ENCODE measurements around the gene PGP.

Gene PGP

GRCh38 chr16:2197765-2198164 is 16.9 kb downstream of the PGP start:
- no peak for DNase-seq

GRCh38 chr16:2196981-2197511 is 17.6 kb downstream of the PGP start:
- no peak for DNase-seq

GRCh38 chr16:2196162-2196980 is 18.3 kb downstream of the PGP start, which contains the start of gene CASKIN1:
Gene CASKIN1, minus strand, starts transcription at chr16:2196605. Its CDS starts 173 bp downstream, at chr16:2196432.
- no peak for DNase-seq

- no peak for DNase-seq
Observed at GRCh38 chr16:2195322-2196161, 19.1 kb downstream of the PGP start.

GRCh38 chr16:2194852-2195321 is 19.8 kb downstream of the PGP start:
- peak; percentile 34 for DNase-seq

- no peak for DNase-seq
Observed at GRCh38 chr16:2194166-2194834, 20.3 kb downstream of the PGP start.

- no peak for DNase-seq
Observed at GRCh38 chr16:2191446-2191706, 23.3 kb downstream of the PGP start.

- DNase-seq: no peak
Observed at GRCh38 chr16:2190659-2191445, 23.8 kb downstream of the PGP start.

GRCh38 chr16:2190002-2190658 is 24.5 kb downstream of the PGP start:
- no peak for DNase-seq

- no peak for DNase-seq
Observed at GRCh38 chr16:2189252-2189893, 25.3 kb downstream of the PGP start.

- DNase-seq: no peak
Observed at GRCh38 chr16:2188395-2188794, 26.2 kb downstream of the PGP start.

GRCh38 chr16:2187212-2187611 is 27.4 kb downstream of the PGP start:
- DNase-seq: no peak

GRCh38 chr16:2186505-2186904 is 28.1 kb downstream of the PGP start:
- no peak for DNase-seq

- no peak for DNase-seq
Observed at GRCh38 chr16:2186064-2186463, 28.6 kb downstream of the PGP start.

GRCh38 chr16:2184962-2185361 is 29.7 kb downstream of the PGP start:
- DNase-seq: no peak

GRCh38 chr16:2184346-2184745 is 30.3 kb downstream of the PGP start:
- no peak for DNase-seq

- DNase-seq: no peak
Observed at GRCh38 chr16:2183671-2184070, 31.0 kb downstream of the PGP start.

- DNase-seq: no peak
Observed at GRCh38 chr16:2181952-2182351, 32.7 kb downstream of the PGP start.

GRCh38 chr16:2180962-2181923 is 33.4 kb downstream of the PGP start:
- DNase-seq: no peak

- DNase-seq: no peak
Observed at GRCh38 chr16:2180461-2180860, 34.2 kb downstream of the PGP start.
